ENCODE results near the gene ATP6V1G3.

- TF ChIP-seq ARNTL (CRISPR knock-in tag; IDR thresholded peaks at IDR 0.05; ENCODE audit: borderline replicate concordance, low read depth), result no peak
- no peak for TF ChIP-seq ZNF70 (CRISPR knock-in tag; IDR thresholded peaks at IDR 0.05)
- no peak for TF ChIP-seq ZFP30 (CRISPR knock-in tag; IDR thresholded peaks at IDR 0.05)
- no peak for TF ChIP-seq BACH2 (CRISPR knock-in tag; IDR thresholded peaks at IDR 0.05; ENCODE audit: borderline replicate concordance)
- TF ChIP-seq, protein P1, sequence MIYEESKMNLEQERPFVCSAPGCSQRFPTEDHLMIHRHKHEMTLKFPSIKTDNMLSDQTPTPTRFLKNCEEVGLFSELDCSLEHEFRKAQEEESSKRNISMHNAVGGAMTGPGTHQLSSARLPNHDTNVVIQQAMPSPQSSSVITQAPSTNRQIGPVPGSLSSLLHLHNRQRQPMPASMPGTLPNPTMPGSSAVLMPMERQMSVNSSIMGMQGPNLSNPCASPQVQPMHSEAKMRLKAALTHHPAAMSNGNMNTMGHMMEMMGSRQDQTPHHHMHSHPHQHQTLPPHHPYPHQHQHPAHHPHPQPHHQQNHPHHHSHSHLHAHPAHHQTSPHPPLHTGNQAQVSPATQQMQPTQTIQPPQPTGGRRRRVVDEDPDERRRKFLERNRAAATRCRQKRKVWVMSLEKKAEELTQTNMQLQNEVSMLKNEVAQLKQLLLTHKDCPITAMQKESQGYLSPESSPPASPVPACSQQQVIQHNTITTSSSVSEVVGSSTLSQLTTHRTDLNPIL (CRISPR knock-in tag; IDR thresholded peaks at IDR 0.05; ENCODE audit: low read depth), result no peak
- no peak for TF ChIP-seq PATZ1 (CRISPR knock-in tag; IDR thresholded peaks at IDR 0.05; ENCODE audit: borderline replicate concordance)
- TF ChIP-seq RARB (CRISPR knock-in tag; IDR thresholded peaks at IDR 0.05), result no peak
- no peak for TF ChIP-seq ZNF8 (CRISPR knock-in tag; IDR thresholded peaks at IDR 0.05)
- TF ChIP-seq, protein P2, sequence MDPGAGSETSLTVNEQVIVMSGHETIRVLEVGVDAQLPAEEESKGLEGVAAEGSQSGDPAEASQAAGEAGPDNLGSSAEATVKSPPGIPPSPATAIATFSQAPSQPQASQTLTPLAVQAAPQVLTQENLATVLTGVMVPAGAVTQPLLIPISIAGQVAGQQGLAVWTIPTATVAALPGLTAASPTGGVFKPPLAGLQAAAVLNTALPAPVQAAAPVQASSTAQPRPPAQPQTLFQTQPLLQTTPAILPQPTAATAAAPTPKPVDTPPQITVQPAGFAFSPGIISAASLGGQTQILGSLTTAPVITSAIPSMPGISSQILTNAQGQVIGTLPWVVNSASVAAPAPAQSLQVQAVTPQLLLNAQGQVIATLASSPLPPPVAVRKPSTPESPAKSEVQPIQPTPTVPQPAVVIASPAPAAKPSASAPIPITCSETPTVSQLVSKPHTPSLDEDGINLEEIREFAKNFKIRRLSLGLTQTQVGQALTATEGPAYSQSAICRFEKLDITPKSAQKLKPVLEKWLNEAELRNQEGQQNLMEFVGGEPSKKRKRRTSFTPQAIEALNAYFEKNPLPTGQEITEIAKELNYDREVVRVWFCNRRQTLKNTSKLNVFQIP (CRISPR knock-in tag; IDR thresholded peaks at IDR 0.05; ENCODE audit: borderline replicate concordance, low read depth), result no peak
- no peak for TF ChIP-seq ZFP3 (CRISPR knock-in tag; IDR thresholded peaks at IDR 0.05)
- no peak for TF ChIP-seq ZNF565 (CRISPR knock-in tag; conservative IDR thresholded peaks at IDR 0.05; ENCODE audit: low read depth)
These were observed at the start of gene ATP6V1G3 for GRCh38 chr1:198540580-198540979.
